ENCODE data around the gene CLDN3. TPM values are rescaled to one million over a fixed set of nuclear protein-coding genes. Genes with fewer than 3 reads are reported as not detected.
"Not testable (repeated sequence)": the region's sequence is repeated elsewhere in the genome, so short reads cannot be mapped to it uniquely, and the experiment has no call there.

Gene CLDN3
- total RNA-seq: not detected

DNA sequence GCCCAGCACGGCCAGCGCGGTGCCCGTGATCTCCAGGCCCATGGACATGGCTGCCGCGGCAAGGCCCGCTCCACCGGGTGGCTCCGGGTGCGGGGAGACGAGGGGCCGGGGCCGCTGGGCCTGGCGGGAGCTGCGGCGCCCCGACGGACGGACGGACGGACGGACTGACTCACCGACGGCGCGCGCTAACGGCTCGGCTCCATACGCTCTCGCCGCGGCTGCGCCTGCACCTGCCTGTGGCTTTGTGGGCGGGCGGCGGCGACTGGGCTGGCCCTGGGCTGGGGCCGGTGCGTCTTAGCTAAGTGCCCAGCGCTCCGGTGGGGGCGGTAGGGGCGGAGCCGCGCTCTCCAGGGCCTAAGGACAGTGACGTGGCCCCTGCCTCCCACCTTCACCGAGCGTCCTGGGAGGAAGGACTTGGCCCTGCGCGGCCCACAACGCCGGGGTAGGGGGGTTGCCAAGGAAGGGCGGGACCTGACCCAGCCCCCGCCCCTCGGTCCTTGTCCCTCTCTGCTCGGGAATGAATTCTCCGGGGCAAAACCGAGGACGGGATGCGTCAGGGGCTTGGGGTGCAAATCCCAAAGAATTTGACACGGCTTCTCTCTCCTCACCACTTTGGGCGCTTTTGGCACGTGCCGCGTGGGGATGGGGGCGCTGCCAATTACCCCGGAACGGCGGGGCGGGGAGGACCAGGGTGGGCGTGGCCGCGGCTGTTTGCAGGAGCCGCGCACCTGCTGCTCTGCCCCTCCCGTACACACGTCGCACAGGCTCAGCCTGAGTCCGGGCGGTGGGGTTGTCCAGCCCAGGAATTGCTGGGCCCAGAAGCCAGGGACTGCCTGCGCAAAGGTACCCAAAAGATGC is at the start of gene CLDN3:
CLDN3 (minus strand) TSS at position 269 of the 858 bp plus-strand sequence; CDS start at position 48, 221 bp downstream.
- no peak for DNase-seq
- no peak within 1 kb of the TSS for H3K4me3 Mint-ChIP-seq
- peak; percentile 44 for ATAC-seq
- peaks cover 44% of the 10 kb centered on the region for H3K27me3 Mint-ChIP-seq (ENCODE audit: low read depth)
- ChIA-PET CTCF (no interaction called here), POLR2A (no interaction called here)
- no peaks in the 10 kb centered on the region for H3K9me3 Mint-ChIP-seq (ENCODE audit: insufficient read depth)
- H3K4me1 Mint-ChIP-seq (ENCODE audit: low read depth): peaks cover 6% of the 10 kb centered on the region
- H3K36me3 Mint-ChIP-seq (ENCODE audit: low read depth): no peaks in the 10 kb centered on the region
- H3K27ac Mint-ChIP-seq: no peak within 1 kb of the TSS

- no peaks in the 10 kb centered on the region for H3K27me3 Mint-ChIP-seq (ENCODE audit: low read depth)
- no peaks in the 10 kb centered on the region for H3K9me3 Mint-ChIP-seq (ENCODE audit: insufficient read depth)
- DNase-seq (no peak), ATAC-seq (no peak)
- POLR2A ChIA-PET: no interaction called here
- no peak overlapping the region for H3K27ac Mint-ChIP-seq
- CTCF ChIA-PET: no interaction called here
- no peak overlapping the region for H3K4me3 Mint-ChIP-seq
- H3K4me1 Mint-ChIP-seq (ENCODE audit: low read depth): no peaks in the 10 kb centered on the region
- H3K36me3 Mint-ChIP-seq (ENCODE audit: low read depth): no peaks in the 10 kb centered on the region
Measured at GRCh38 chr7:73817121-73817520, 47.1 kb upstream of the CLDN3 start.

DNA sequence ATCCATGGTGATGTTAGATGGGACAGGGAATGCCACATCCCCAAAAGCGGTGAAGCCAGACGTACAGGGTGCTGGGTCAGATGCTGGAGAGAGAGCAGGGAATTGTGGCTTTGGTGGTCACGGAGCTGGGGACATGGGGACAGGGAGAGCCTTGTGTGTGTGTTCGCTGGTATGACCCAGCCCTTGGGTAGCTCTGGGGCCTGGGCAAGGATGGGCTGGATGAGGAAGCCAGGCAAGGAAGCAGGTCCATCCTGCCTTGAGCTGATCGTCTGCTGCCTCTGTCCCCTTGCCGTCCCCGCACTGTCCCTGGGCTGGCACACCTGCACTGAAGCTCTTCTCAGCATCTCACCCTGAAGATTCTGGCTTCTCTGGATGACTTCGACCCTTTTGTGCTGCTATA is 45.4 kb upstream of the CLDN3 start:
- no peak for DNase-seq
- ChIA-PET CTCF (interaction anchor here (1.8 kb wide), 1 partner anchor 211 kb away, joined by 4 read pairs; no protein-coding TSS in a partner anchor), POLR2A (no interaction called here)
- Mint-ChIP-seq H3K36me3 (ENCODE audit: low read depth) (no peaks in the 10 kb centered on the region), H3K9me3 (ENCODE audit: insufficient read depth) (no peaks in the 10 kb centered on the region), H3K27ac (no peak overlapping the region), H3K27me3 (ENCODE audit: low read depth) (no peaks in the 10 kb centered on the region), H3K4me3 (no peak overlapping the region), H3K4me1 (ENCODE audit: low read depth) (no peaks in the 10 kb centered on the region)
- no peak for ATAC-seq

DNA sequence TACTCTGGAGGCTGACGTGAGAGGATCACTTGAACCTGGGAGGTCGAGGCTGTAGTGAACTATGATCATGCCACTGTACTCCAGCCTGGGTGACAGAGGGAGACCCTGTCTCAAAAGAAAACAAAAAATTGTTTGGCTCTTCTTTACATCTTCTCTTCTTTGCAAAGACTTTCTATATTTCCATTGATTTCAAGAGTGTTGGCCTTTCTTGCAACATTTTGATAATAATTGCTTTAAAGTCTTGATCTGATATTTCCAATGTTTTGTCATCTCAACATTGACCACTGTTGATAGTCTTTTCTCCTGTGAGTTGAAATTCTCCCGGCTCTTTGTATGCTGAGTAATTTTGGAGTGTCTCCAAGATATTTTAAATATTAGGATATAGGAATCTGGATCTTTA is 42.9 kb upstream of the CLDN3 start:
- POLR2A ChIA-PET: no interaction called here
- Mint-ChIP-seq H3K4me1 (ENCODE audit: low read depth) (no peaks in the 10 kb centered on the region), H3K27ac (no peak overlapping the region), H3K9me3 (ENCODE audit: insufficient read depth) (no peaks in the 10 kb centered on the region), H3K4me3 (no peak overlapping the region), H3K36me3 (ENCODE audit: low read depth) (no peaks in the 10 kb centered on the region), H3K27me3 (ENCODE audit: low read depth) (no peaks in the 10 kb centered on the region)
- ATAC-seq (no peak), DNase-seq (no peak)
- CTCF ChIA-PET: interaction anchor here (3.1 kb wide), 1 partner anchor 42 kb away, joined by 42 read pairs; no protein-coding TSS in a partner anchor

GRCh38 chr7:73811760-73812168 is 41.7 kb upstream of the CLDN3 start:
- DNase-seq (peak; percentile 59), ATAC-seq (peak; percentile 86)
- POLR2A ChIA-PET: no interaction called here
- no peaks in the 10 kb centered on the region for H3K9me3 Mint-ChIP-seq (ENCODE audit: insufficient read depth)
- H3K36me3 Mint-ChIP-seq (ENCODE audit: low read depth): no peaks in the 10 kb centered on the region
- no peaks in the 10 kb centered on the region for H3K4me1 Mint-ChIP-seq (ENCODE audit: low read depth)
- no peaks in the 10 kb centered on the region for H3K27me3 Mint-ChIP-seq (ENCODE audit: low read depth)
- CTCF ChIA-PET: interaction anchor here (0.7 to 3.1 kb wide), 5 partner anchors 10 to 51 kb away, joined by 3 to 42 read pairs (median 4); no protein-coding TSS in a partner anchor
- H3K27ac Mint-ChIP-seq: no peak overlapping the region
- no peak overlapping the region for H3K4me3 Mint-ChIP-seq

DNA sequence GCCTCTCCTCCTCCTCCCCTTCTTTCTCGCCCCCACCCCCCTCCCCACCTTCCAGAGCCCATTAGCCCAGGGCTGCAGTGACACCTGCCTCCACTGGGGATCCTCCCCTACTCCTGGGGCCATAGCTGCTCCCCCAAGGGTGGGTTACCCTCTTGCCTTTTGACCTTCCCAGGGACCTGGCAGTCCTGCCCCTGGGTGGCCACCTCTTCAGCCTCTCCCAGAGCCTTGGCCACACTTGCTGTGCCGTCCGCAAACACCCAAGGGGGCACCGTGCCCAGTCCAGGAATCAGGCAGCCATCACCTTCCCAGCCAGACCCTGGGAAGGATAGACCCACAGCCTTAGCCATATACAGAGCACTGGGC is 40.9 kb upstream of the CLDN3 start:
- no peaks in the 10 kb centered on the region for H3K36me3 Mint-ChIP-seq (ENCODE audit: low read depth)
- H3K4me1 Mint-ChIP-seq (ENCODE audit: low read depth): no peaks in the 10 kb centered on the region
- POLR2A ChIA-PET: no interaction called here
- DNase-seq: no peak
- H3K27me3 Mint-ChIP-seq (ENCODE audit: low read depth): no peaks in the 10 kb centered on the region
- no peak overlapping the region for H3K4me3 Mint-ChIP-seq
- H3K27ac Mint-ChIP-seq: no peak overlapping the region
- CTCF ChIA-PET: interaction anchor here (0.8 to 3.1 kb wide), 2 partner anchors 24 to 44 kb away, joined by 3 to 42 read pairs; no protein-coding TSS in a partner anchor
- H3K9me3 Mint-ChIP-seq (ENCODE audit: insufficient read depth): no peaks in the 10 kb centered on the region
- ATAC-seq: no peak

GRCh38 chr7:73809467-73809951 is 39.4 kb upstream of the CLDN3 start:
- H3K27me3 Mint-ChIP-seq (ENCODE audit: low read depth): peaks cover 2% of the 10 kb centered on the region
- no peak overlapping the region for H3K4me3 Mint-ChIP-seq
- DNase-seq: no peak
- H3K36me3 Mint-ChIP-seq (ENCODE audit: low read depth): no peaks in the 10 kb centered on the region
- no peak overlapping the region for H3K27ac Mint-ChIP-seq
- no peak for ATAC-seq
- ChIA-PET POLR2A (no interaction called here), CTCF (no interaction called here)
- no peaks in the 10 kb centered on the region for H3K4me1 Mint-ChIP-seq (ENCODE audit: low read depth)
- H3K9me3 Mint-ChIP-seq (ENCODE audit: insufficient read depth): no peaks in the 10 kb centered on the region

DNA sequence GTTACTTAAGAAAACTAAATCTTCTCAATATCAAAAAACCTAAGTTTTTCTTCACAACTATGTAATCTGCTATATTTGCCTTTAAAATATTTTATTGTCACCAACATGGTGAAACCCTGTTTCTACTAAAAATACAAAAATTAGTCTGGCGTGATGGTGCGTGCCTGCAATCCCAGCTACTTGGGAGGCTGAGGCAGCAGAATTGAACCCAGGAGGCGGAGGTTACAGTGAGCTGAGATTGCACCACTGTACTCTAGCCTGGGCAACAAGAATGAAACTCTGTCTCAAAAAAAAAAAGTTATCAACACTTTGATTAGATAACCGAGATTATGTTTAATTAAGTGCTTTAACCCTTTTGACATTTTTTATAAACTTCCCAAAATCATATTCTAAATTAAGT is 32.4 kb upstream of the CLDN3 start:
- DNase-seq (no peak), ATAC-seq (no peak)
- POLR2A ChIA-PET: no interaction called here
- no peak overlapping the region for H3K27ac Mint-ChIP-seq
- no peaks in the 10 kb centered on the region for H3K9me3 Mint-ChIP-seq (ENCODE audit: insufficient read depth)
- H3K27me3 Mint-ChIP-seq (ENCODE audit: low read depth): peaks cover 7% of the 10 kb centered on the region
- no peaks in the 10 kb centered on the region for H3K36me3 Mint-ChIP-seq (ENCODE audit: low read depth)
- no peaks in the 10 kb centered on the region for H3K4me1 Mint-ChIP-seq (ENCODE audit: low read depth)
- H3K4me3 Mint-ChIP-seq: no peak overlapping the region
- CTCF ChIA-PET: no interaction called here

DNA sequence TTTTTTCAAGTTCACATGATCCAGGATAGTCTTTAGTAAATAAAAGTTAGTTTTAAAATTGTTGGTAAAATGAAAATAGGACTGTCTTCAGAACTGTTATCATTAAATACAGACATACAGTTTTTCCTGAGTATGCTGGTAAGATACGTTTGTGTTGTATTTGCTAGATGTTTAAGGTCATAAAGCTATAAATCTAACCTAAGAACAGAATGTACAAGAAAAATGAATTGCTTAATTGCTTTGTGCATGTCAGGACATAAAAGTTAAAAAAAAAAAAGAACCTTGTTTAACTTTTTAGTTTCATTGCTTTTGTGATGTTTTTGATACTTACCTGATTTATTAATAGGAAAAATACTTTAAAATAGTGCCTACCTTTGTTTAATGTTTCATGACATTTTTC is 31.5 kb upstream of the CLDN3 start:
- no peak for ATAC-seq
- Mint-ChIP-seq H3K9me3 (ENCODE audit: insufficient read depth) (no peaks in the 10 kb centered on the region), H3K27ac (no peak overlapping the region), H3K4me1 (ENCODE audit: low read depth) (no peaks in the 10 kb centered on the region), H3K4me3 (no peak overlapping the region), H3K36me3 (ENCODE audit: low read depth) (no peaks in the 10 kb centered on the region), H3K27me3 (ENCODE audit: low read depth) (peaks cover 7% of the 10 kb centered on the region)
- ChIA-PET CTCF (interaction anchor here (1.1 kb wide), 1 partner anchor 10 kb away, joined by 3 read pairs; no protein-coding TSS in a partner anchor), POLR2A (no interaction called here)
- no peak for DNase-seq

- no peaks in the 10 kb centered on the region for H3K4me1 Mint-ChIP-seq (ENCODE audit: low read depth)
- ChIA-PET CTCF (no interaction called here), POLR2A (no interaction called here)
- DNase-seq (no peak), ATAC-seq (no peak)
- H3K27me3 Mint-ChIP-seq (ENCODE audit: low read depth): peaks cover 5% of the 10 kb centered on the region
- no peak overlapping the region for H3K4me3 Mint-ChIP-seq
- no peaks in the 10 kb centered on the region for H3K36me3 Mint-ChIP-seq (ENCODE audit: low read depth)
- H3K27ac Mint-ChIP-seq: no peak overlapping the region
- no peaks in the 10 kb centered on the region for H3K9me3 Mint-ChIP-seq (ENCODE audit: insufficient read depth)
Measured at GRCh38 chr7:73799282-73800141, 29.4 kb upstream of the CLDN3 start.

DNA sequence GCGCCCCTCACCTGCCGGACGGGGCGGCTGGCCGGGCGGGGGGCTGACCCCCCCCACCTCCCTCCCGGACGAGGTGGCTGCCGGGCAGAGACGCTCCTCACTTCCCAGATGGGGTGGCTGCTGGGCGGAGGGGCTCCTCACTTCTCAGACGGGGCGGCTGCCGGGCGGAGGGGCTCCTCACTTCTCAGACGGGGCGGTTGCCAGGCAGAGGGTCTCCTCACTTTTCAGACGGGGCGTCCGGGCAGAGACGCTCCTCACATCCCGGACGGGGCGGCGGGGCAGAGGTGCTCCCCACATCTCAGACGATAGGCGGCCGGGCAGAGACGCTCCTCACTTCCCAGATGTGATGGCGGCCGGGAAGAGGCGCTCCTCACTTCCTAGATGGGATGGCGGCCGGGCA is 27.1 kb upstream of the CLDN3 start:
- DNase-seq; POLR2A ChIA-PET; H3K9me3 Mint-ChIP-seq (ENCODE audit: insufficient read depth); H3K27me3 Mint-ChIP-seq (ENCODE audit: low read depth); CTCF ChIA-PET; ATAC-seq; H3K4me3 Mint-ChIP-seq; H3K36me3 Mint-ChIP-seq (ENCODE audit: low read depth); H3K4me1 Mint-ChIP-seq (ENCODE audit: low read depth); H3K27ac Mint-ChIP-seq: not testable (repeated sequence)

- H3K27me3 Mint-ChIP-seq (ENCODE audit: low read depth); ATAC-seq; H3K9me3 Mint-ChIP-seq (ENCODE audit: insufficient read depth); H3K4me3 Mint-ChIP-seq; CTCF ChIA-PET; H3K4me1 Mint-ChIP-seq (ENCODE audit: low read depth); DNase-seq; H3K27ac Mint-ChIP-seq; H3K36me3 Mint-ChIP-seq (ENCODE audit: low read depth); POLR2A ChIA-PET: not testable (repeated sequence)
Measured at GRCh38 chr7:73796656-73797055, 26.6 kb upstream of the CLDN3 start.
